ENCODE measurements around the gene GRB7. TPM values are rescaled to one million over a fixed set of nuclear protein-coding genes. Genes with fewer than 3 reads are reported as not detected.
"Not testable (repeated sequence)": the region's sequence is repeated elsewhere in the genome, so short reads cannot be mapped to it uniquely, and the experiment has no call there.

The GRB7 gene
- total RNA-seq, 1 donor from 2014 or later, result 9.0 TPM

- no peak for TF ChIP-seq CTCF (IDR thresholded peaks at IDR 0.05; ENCODE audit: insufficient read depth, low read length, severe bottlenecking)
- FAIRE-seq, result no peak
- H3K36me3 ChIP-seq (ENCODE audit: control insufficient read depth, insufficient read depth, low read length), result peaks cover 1% of the 10 kb centered on the region
- H3K27me3 ChIP-seq (ENCODE audit: control insufficient read depth, insufficient read depth, low read length), result no peaks in the 10 kb centered on the region
- H3K4me3 ChIP-seq (ENCODE audit: low read depth, low read length), result no peak overlapping the region
- DNase-seq (ENCODE audit: low read depth), result no peak
Measured at GRCh38 chr17:39697961-39698360, 39.8 kb upstream of the GRB7 start.

GRCh38 chr17:39699157-39699817 lies 38.5 kb upstream of the GRB7 start:
- DNase-seq (ENCODE audit: low read depth); FAIRE-seq: not testable (repeated sequence)
- H3K4me3 ChIP-seq (ENCODE audit: low read depth, low read length), result peak overlapping the region; percentile 81

GRCh38 chr17:39699818-39700147 lies 38.0 kb upstream of the GRB7 start, which contains the start of gene ERBB2:
Gene ERBB2, plus strand, starts transcription at chr17:39700064. Its CDS starts 175 bp downstream, at chr17:39700239.
- no peak for FAIRE-seq
- Histone ChIP-seq H3K4me3 (ENCODE audit: low read depth, low read length) (peak within 1 kb of the TSS; percentile 81), H3K36me3 (ENCODE audit: control insufficient read depth, insufficient read depth, low read length) (peaks cover 1% of the 10 kb centered on the region), H3K27me3 (ENCODE audit: control insufficient read depth, insufficient read depth, low read length) (no peaks in the 10 kb centered on the region)
- DNase-seq (ENCODE audit: low read depth), result peak; percentile 71
- no peak for TF ChIP-seq CTCF (IDR thresholded peaks at IDR 0.05; ENCODE audit: insufficient read depth, low read length, severe bottlenecking)

More at GRCh38 chr17:39699157-39699817, 38.5 kb upstream of the GRB7 start:
- not testable (repeated sequence) for H3K27me3 ChIP-seq (ENCODE audit: control insufficient read depth, insufficient read depth, low read length); H3K36me3 ChIP-seq (ENCODE audit: control insufficient read depth, insufficient read depth, low read length)

GRCh38 chr17:39700148-39700987 lies 37.4 kb upstream of the GRB7 start:
- peak overlapping the region; percentile 81 for H3K4me3 ChIP-seq (ENCODE audit: low read depth, low read length)
- no peaks in the 10 kb centered on the region for H3K27me3 ChIP-seq (ENCODE audit: control insufficient read depth, insufficient read depth, low read length)
- no peak for TF ChIP-seq CTCF (IDR thresholded peaks at IDR 0.05; ENCODE audit: insufficient read depth, low read length, severe bottlenecking)
- no peak for DNase-seq (ENCODE audit: low read depth)
- no peak for FAIRE-seq
- H3K36me3 ChIP-seq (ENCODE audit: control insufficient read depth, insufficient read depth, low read length), result no peaks in the 10 kb centered on the region

- DNase-seq (ENCODE audit: low read depth) (no peak), FAIRE-seq (no peak)
- no peak for TF ChIP-seq CTCF (IDR thresholded peaks at IDR 0.05; ENCODE audit: insufficient read depth, low read length, severe bottlenecking)
- Histone ChIP-seq H3K4me3 (ENCODE audit: low read depth, low read length) (peak overlapping the region; percentile 81), H3K27me3 (ENCODE audit: control insufficient read depth, insufficient read depth, low read length) (no peaks in the 10 kb centered on the region), H3K36me3 (ENCODE audit: control insufficient read depth, insufficient read depth, low read length) (no peaks in the 10 kb centered on the region)
Measured at GRCh38 chr17:39701012-39701783, 36.5 kb upstream of the GRB7 start.
